ENCODE measurements around the gene ADAM12.

DNA sequence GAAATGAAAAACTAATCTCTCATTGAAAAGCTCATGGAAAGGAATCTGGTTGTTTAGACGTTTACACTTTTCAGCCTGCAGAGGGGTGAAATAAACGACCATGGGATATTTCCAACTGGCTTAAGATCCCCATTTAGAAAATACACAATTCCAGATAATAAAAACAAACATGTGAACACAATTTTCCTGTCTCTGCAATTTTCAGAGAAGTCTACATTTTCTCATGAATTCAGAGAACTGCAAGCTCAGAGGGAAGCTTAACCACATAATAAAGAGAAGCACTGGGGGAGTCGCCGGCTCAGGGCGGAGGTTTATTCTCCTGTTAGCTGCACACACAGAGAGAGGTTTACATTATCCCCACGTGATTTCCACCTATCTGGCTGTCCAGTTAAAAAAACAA, 276.8 kb downstream of the ADAM12 start:
- TF ChIP-seq, protein P1, sequence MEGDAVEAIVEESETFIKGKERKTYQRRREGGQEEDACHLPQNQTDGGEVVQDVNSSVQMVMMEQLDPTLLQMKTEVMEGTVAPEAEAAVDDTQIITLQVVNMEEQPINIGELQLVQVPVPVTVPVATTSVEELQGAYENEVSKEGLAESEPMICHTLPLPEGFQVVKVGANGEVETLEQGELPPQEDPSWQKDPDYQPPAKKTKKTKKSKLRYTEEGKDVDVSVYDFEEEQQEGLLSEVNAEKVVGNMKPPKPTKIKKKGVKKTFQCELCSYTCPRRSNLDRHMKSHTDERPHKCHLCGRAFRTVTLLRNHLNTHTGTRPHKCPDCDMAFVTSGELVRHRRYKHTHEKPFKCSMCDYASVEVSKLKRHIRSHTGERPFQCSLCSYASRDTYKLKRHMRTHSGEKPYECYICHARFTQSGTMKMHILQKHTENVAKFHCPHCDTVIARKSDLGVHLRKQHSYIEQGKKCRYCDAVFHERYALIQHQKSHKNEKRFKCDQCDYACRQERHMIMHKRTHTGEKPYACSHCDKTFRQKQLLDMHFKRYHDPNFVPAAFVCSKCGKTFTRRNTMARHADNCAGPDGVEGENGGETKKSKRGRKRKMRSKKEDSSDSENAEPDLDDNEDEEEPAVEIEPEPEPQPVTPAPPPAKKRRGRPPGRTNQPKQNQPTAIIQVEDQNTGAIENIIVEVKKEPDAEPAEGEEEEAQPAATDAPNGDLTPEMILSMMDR (IDR thresholded peaks at IDR 0.05), result no peak
- no peak for TF ChIP-seq POLR2A (IDR thresholded peaks at IDR 0.05)
